ENCODE data around the gene CEP170B.

CEP170B gene

DNA sequence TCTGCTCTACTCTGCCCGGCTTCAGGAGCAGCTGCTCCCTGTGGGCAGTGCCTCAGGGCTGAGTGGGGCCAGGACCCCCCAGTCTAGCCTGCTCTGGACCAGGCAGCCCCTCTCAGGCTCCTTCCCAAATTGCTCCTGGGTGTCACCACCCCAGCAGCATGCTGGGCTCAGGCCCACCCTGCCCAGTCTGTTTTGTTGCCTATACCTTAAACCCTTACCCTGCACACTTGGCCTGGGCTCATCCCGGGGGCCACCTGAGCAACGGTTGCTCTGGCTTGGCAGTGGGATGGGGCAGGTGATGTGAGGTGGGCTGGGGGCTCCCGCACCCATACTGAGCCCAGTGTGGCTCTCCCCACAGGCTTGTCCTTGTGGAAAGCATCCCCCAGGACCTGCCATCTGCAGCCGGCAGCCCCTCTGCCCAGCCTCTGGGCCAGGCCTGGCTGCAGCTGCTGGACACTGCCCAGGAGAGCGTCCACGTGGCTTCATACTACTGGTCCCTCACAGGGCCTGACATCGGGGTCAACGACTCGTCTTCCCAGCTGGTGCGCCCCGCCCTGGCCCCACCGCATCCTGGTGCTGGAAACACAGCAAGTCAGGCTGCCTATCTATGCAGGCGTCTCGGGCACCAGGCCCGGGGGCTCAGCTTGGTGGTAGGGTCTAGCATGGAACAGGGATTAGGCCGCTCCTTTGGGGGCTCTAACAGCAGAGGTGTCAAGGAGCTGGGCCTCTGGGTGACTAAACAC, 63.5 kb downstream of the CEP170B start:
- TF ChIP-seq, protein P1, sequence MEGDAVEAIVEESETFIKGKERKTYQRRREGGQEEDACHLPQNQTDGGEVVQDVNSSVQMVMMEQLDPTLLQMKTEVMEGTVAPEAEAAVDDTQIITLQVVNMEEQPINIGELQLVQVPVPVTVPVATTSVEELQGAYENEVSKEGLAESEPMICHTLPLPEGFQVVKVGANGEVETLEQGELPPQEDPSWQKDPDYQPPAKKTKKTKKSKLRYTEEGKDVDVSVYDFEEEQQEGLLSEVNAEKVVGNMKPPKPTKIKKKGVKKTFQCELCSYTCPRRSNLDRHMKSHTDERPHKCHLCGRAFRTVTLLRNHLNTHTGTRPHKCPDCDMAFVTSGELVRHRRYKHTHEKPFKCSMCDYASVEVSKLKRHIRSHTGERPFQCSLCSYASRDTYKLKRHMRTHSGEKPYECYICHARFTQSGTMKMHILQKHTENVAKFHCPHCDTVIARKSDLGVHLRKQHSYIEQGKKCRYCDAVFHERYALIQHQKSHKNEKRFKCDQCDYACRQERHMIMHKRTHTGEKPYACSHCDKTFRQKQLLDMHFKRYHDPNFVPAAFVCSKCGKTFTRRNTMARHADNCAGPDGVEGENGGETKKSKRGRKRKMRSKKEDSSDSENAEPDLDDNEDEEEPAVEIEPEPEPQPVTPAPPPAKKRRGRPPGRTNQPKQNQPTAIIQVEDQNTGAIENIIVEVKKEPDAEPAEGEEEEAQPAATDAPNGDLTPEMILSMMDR (IDR thresholded peaks at IDR 0.05; ENCODE audit: insufficient read depth, low read length, missing control alignments), result no peak
- no peak for DNase-seq (ENCODE audit: low read depth, low spot score)
- POLR2A ChIA-PET, result no interaction called here
- CTCF ChIA-PET, result interaction anchor here (1.1 to 1.3 kb wide), 3 partner anchors 12 to 117 kb away, joined by 3 to 4 read pairs (median 4); no protein-coding TSS in a partner anchor
- no peak overlapping the region for H3K4me3 ChIP-seq (ENCODE audit: low read depth, low read length)

GRCh38 chr14:104929268-104930230, 64.5 kb downstream of the CEP170B start:
- ChIA-PET CTCF (interaction anchor here (1.1 kb wide), 1 partner anchor 33 kb away, joined by 4 read pairs; no protein-coding TSS in a partner anchor), POLR2A (no interaction called here)
- H3K4me3 ChIP-seq (ENCODE audit: low read depth, low read length), result no peak overlapping the region
- TF ChIP-seq, protein P1 (IDR thresholded peaks at IDR 0.05; ENCODE audit: insufficient read depth, low read length, missing control alignments), result no peak
- no peak for DNase-seq (ENCODE audit: low read depth, low spot score)

DNA sequence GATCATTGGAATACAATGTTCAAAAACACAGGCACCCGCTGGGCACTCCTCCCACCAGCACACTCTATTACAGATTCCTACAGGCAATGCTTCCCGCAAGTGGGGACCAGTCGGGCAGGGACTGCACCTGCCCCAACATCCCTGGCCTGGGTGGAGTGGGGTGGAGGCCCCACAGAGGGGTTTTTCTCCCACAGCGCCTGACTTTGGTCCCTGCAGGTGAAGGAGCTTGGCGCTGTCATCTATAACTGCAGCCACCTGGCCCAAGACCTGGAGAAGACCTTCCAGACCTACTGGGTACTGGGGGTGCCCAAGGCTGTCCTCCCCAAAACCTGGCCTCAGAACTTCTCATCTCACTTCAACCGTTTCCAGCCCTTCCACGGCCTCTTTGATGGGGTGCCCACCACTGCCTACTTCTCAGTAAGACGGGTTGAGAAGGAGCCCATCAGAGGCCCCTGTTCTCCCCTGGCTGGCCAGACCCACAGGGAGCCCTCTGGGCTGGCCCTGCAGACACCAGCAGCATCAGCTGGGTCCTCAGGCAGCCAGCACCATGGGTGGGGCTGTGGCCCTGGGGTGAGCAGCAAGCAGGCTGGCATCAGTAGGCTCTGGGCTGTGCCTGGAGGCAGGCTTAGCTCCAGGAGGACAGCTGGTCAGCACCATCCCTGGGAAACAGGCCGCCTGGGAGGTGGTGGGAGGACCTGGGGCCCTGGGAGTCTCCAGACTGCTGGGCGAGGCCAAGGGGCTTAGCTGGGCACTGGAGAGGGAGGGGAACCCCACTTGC, 65.6 kb downstream of the CEP170B start:
- no peak overlapping the region for H3K4me3 ChIP-seq (ENCODE audit: low read depth, low read length)
- ChIA-PET POLR2A (no interaction called here), CTCF (interaction anchor here (0.9 kb wide), 1 partner anchor 14 kb away, joined by 3 read pairs; no protein-coding TSS in a partner anchor)
- no peak for DNase-seq (ENCODE audit: low read depth, low spot score)
- TF ChIP-seq, protein P1 (IDR thresholded peaks at IDR 0.05; ENCODE audit: insufficient read depth, low read length, missing control alignments), result no peak

- TF ChIP-seq, protein P1 (IDR thresholded peaks at IDR 0.05; ENCODE audit: insufficient read depth, low read length, missing control alignments), result no peak
- POLR2A ChIA-PET, result no interaction called here
- CTCF ChIA-PET, result interaction anchor here (0.9 kb wide), 1 partner anchor 15 kb away, joined by 3 read pairs; no protein-coding TSS in a partner anchor
- DNase-seq (ENCODE audit: low read depth, low spot score), result no peak
- no peak overlapping the region for H3K4me3 ChIP-seq (ENCODE audit: low read depth, low read length)
Observed at GRCh38 chr14:104931304-104931770, 66.3 kb downstream of the CEP170B start.

DNA sequence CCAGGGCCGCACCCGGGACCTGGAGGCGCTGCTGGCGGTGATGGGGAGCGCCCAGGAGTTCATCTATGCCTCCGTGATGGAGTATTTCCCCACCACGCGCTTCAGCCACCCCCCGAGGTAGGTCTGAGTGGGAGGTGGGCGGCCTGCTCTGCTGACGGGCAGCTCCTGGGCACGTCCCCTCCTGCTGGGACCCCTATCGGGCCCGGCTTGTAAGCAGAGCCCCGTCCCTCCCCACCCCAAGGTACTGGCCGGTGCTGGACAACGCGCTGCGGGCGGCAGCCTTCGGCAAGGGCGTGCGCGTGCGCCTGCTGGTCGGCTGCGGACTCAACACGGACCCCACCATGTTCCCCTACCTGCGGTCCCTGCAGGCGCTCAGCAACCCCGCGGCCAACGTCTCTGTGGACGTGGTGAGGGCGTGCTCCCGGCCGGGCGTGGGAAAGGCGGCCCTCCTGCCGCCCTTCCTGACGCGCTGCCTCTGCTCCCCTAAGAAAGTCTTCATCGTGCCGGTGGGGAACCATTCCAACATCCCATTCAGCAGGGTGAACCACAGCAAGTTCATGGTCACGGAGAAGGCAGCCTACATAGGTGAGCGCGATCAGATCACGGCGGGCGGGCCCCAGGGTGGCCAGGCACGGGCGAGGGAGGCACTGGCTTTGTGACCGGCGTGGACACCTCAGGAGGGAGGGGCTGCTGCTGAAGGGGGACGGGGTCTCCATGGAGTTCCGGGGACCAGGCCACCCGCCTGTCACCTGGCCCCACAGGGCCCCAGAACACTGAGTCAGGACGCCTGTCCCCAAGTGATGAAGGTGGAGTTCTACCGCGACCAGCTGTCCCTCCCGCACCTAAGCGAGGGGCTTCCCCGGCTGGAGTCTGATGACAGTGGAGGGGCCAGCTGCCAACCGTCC, 67.0 kb downstream of the CEP170B start:
- CTCF ChIA-PET, result interaction anchor here (0.8 to 2.2 kb wide), 9 partner anchors 11 to 114 kb away, joined by 3 to 15 read pairs (median 5); no protein-coding TSS in a partner anchor
- TF ChIP-seq, protein P1 (IDR thresholded peaks at IDR 0.05; ENCODE audit: insufficient read depth, low read length, missing control alignments), result no peak
- H3K4me3 ChIP-seq (ENCODE audit: low read depth, low read length), result no peak overlapping the region
- POLR2A ChIA-PET, result interaction anchor here (1.2 kb wide), 1 partner anchor 41 kb away, joined by 5 read pairs; no protein-coding TSS in a partner anchor
- DNase-seq (ENCODE audit: low read depth, low spot score), result no peak

All from AG04449 (cell line).